K562 (cell line): ENCODE results near the gene SPPL3. TPM values are rescaled to one million over a fixed set of nuclear protein-coding genes. Genes with fewer than 3 reads are reported as not detected.

Source experiments
- ATAC-seq: fragments of 200-7000 bp; cut with Tn5 transposase; 3 replicates; pipeline ENCODE4 v1.9.1; 2020; ENCODE audit warnings: moderate library complexity
- BruUV-seq: library from RNA; stranded (reverse); fragments of 400-500 nt; replicated peaks from 2 replicates; lab custom pipeline; 2021; lab: Mats Ljungman, UMichigan
- CTCF ChIA-PET: fragments of 300-600 bp; formaldehyde crosslinking; extraction: SDS; loops from one replicate; lab custom pipeline; 2021; ENCODE audit warnings: low intra/inter-chr PET ratio; lab: Yijun Ruan, JAX
- POLR2A ChIA-PET: fragments of 300-600, 350-650 bp; sonication (Branson Sonifier 250); formaldehyde crosslinking; extraction: SDS; loops from one replicate; lab custom pipeline; 2021; ENCODE audit warnings: antibody characterized with exemption, inconsistent platforms; lab: Yijun Ruan, JAX
- DNase-seq, 4 experiments: peaks; one replicate each; pipeline versions ENCODE4 v3.0.0 to v3.0.0-alpha.2; 2011 to 2018; ENCODE audit warnings: low spot score in 3 of 4, mixed read lengths in 3 of 4; ENCODE audit errors: extremely low read depth in 1 of 4
- FAIRE-seq: peaks from 2 replicates; lab custom pipeline; 2011; peaks lifted over from hg19 to GRCh38; lab: Jason Lieb, UNC
- H2AFZ ChIP-seq: 2 replicates; pipeline ENCODE4 v1.6.0; 2011; ENCODE audit warnings: low read depth, low read length, control low read depth, inconsistent platforms
- H3K27ac ChIP-seq: fragments of 200-600 bp; 3 replicates; pipeline ENCODE4 v1.8.0; 2011; ENCODE audit warnings: low read depth, mild to moderate bottlenecking, control low read depth, inconsistent platforms, low read length, moderate library complexity, mixed read lengths; ENCODE audit errors: extremely low read depth
- H3K27me3 ChIP-seq, 2 experiments: fragments of 300-600 bp in 1 of 2; 2 replicates in 1 of 2; 3 replicates in 1 of 2; pipeline versions ENCODE4 v1.6.0 to v1.8.0; 2011; ENCODE audit warnings: inconsistent platforms in 2 of 2, low read length in 2 of 2, mild to moderate bottlenecking in 1 of 2, mixed read lengths in 1 of 2, moderate library complexity in 1 of 2; ENCODE audit not compliant: control insufficient read depth in 2 of 2, insufficient read depth in 2 of 2
- H3K36me3 ChIP-seq: fragments of 300-600 bp; 3 replicates; pipeline ENCODE4 v1.8.0; 2011; ENCODE audit warnings: mild to moderate bottlenecking, low read length, inconsistent platforms; ENCODE audit not compliant: control insufficient read depth, insufficient read depth
- H3K4me1 ChIP-seq, 2 experiments: fragments of 200-600 bp in 1 of 2; replicated peaks in 1 of 2; 2 replicates in 1 of 2; 3 replicates in 1 of 2; pipeline versions ENCODE4 v1.5.1 to v1.8.0; 2011; ENCODE audit warnings: inconsistent platforms in 2 of 2, low read length in 2 of 2, mild to moderate bottlenecking in 1 of 2, mixed read lengths in 1 of 2, moderate library complexity in 1 of 2; ENCODE audit not compliant: control insufficient read depth in 2 of 2, insufficient read depth in 2 of 2
- H3K4me2 ChIP-seq: 2 replicates; pipeline ENCODE4 v1.6.1; 2011; ENCODE audit warnings: low read length, control low read depth, inconsistent platforms, mixed read lengths; ENCODE audit not compliant: insufficient read depth
- H3K4me3 ChIP-seq: fragments of 200-600 bp; sonication (generic), shearing (Covaris generic); 2 replicates; pipeline ENCODE4 v1.5.1; 2016; ENCODE audit warnings: control low read depth, inconsistent platforms
- H3K79me2 ChIP-seq: fragments of 200-600 bp; 3 replicates; pipeline ENCODE4 v1.8.0; 2011; ENCODE audit warnings: low read length, inconsistent platforms; ENCODE audit not compliant: control insufficient read depth, insufficient read depth
- H3K9ac ChIP-seq, 2 experiments: 2 replicates each; pipeline versions ENCODE4 v1.6.0 to v1.6.1; 2011; ENCODE audit warnings: low read depth in 2 of 2, low read length in 2 of 2, control low read depth in 1 of 2, inconsistent platforms in 1 of 2, mild to moderate bottlenecking in 1 of 2, mixed read lengths in 1 of 2; ENCODE audit not compliant: insufficient read depth in 1 of 2
- H3K9me1 ChIP-seq: one replicate; pipeline ENCODE4 v1.6.0; 2011; ENCODE audit warnings: inconsistent platforms, mild to moderate bottlenecking, low read length, moderate library complexity; ENCODE audit not compliant: control insufficient read depth, insufficient read depth
- H3K9me3 ChIP-seq: replicated peaks from 2 replicates; pipeline ENCODE4 v1.5.1; 2011; ENCODE audit warnings: low read depth, low read length, inconsistent platforms; ENCODE audit not compliant: control insufficient read depth, insufficient read depth
- H4K20me1 ChIP-seq: replicated peaks from 2 replicates; pipeline ENCODE4 v1.6.1; 2011; ENCODE audit warnings: low read length, inconsistent platforms, mixed read lengths; ENCODE audit not compliant: control insufficient read depth, insufficient read depth
- CEBPB ChIP-seq: fragments of 450-650 bp; IDR thresholded peaks from 2 replicates; pipeline ENCODE4 v1.6.1; 2016; ENCODE audit warnings: missing genetic modification characterization, missing compliant biosample characterization
- ZBTB1 ChIP-seq: sonication (generic); formaldehyde crosslinking; IDR thresholded peaks from 2 replicates; pipeline ENCODE4 v1.8.1; 2023; ENCODE audit warnings: missing genetic modification reagents, low read depth, mild to moderate bottlenecking, borderline replicate concordance
- ZNF57 ChIP-seq: fragments of 450-650 bp; formaldehyde crosslinking; IDR thresholded peaks from 2 replicates; pipeline ENCODE4 v1.4.0; 2020; ENCODE audit warnings: mild to moderate bottlenecking, moderate library complexity
- WGBS: fragments of 100-300 bp; shearing (Covaris generic); methylation state at CpG from one replicate; pipeline ENCODE4 v1.1.6; 2016; ENCODE audit warnings: low coverage, mixed read lengths; ENCODE audit not compliant: insufficient coverage; ENCODE audit errors: missing lambda C conversion rate; 5-methylcytosine and 5-hydroxymethylcytosine counted together
- in situ Hi-C: fragments of 300-500 bp; cut with MboI; formaldehyde crosslinking; loops from 4 replicates; pipeline ENCODE4 v1.15.0; 2018; ENCODE audit warnings: inconsistent platforms, mixed read lengths
- intact Hi-C: fragments of 100-400 bp; cut with micrococcal nuclease; formaldehyde crosslinking; loops from 2 replicates; pipeline ENCODE4 v1.14.2; 2022
- polyA plus RNA-seq, 8 experiments: library from polyadenylated mRNA; depleted of rRNA in 4 of 8; stranded (reverse) in 5 of 8; unstranded in 3 of 8; fragments of >200 nt; fragmentation: Nextera tagmentation in 2 of 8; fragmentation: Illumina TruSeq in 1 of 8; extraction: Ambion mirVana in 2 of 8; extraction: Trizol in 1 of 8; gene quantifications; 2 replicates each; pipeline versions ENCODE4 v1.2.1 to v1.2.3, GENCODE V29; 2011 to 2014; ENCODE audit warnings: inconsistent platforms in 1 of 8, missing spikeins in 1 of 8
- total RNA-seq, 7 experiments: library from RNA; depleted of rRNA in 6 of 7; stranded (reverse); fragments of >200 nt in 6 of 7; fragmentation: Illumina TruSeq in 2 of 7; extraction: Trizol in 2 of 7; gene quantifications; 2 replicates each; pipeline versions ENCODE4 v1.2.1 to v1.2.3, GENCODE V29; 2011 to 2021; ENCODE audit warnings: low replicate concordance in 1 of 7
- TF ChIP-seq, protein P1 (sequence below): fragments of 450-650 bp; IDR thresholded peaks from 2 replicates; pipeline ENCODE4 v1.6.1; 2016; ENCODE audit warnings: antibody characterized with exemption

The SPPL3 gene
- total and polyA plus RNA-seq, 9 of the 15 experiments (the other 6 are each of a cell fraction or from before 2014, with no cell fraction given) = 2.9 to 32.1 (median 7.1) TPM

DNA sequence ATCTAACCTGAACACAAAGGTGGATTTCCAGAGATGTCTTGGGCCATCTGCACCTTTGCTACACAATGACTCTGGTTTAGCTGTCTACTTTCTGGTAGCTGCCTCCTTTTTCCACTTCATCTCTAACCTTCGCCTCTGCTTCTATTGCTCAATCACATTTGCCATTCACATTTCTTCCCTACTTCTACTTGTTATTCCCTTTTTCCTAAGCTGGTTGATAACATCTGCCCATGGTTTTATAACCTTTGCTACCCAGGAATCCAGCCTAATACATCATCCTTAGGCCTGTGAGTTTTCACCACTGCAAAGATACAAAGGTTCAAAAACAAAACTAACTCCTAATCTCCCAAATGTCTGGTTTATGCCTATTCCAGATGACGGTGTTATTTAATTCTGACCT lies 13.2 kb downstream of the SPPL3 start:
- TF ChIP-seq ZNF57 (no peak), ZBTB1 (CRISPR knock-in tag) (no peak), CEBPB (tag) (peak; percentile 65)
- TF ChIP-seq, protein P1, sequence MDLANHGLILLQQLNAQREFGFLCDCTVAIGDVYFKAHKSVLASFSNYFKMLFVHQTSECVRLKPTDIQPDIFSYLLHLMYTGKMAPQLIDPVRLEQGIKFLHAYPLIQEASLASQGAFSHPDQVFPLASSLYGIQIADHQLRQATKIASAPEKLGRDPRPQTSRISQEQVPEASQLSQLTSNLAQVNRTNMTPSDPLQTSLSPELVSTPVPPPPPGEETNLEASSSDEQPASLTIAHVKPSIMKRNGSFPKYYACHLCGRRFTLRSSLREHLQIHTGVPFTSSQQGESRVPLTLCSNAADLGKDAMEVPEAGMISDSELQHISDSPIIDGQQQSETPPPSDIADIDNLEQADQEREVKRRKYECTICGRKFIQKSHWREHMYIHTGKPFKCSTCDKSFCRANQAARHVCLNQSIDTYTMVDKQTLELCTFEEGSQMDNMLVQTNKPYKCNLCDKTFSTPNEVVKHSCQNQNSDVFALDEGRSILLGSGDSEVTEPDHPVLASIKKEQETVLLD = 0 out of 2 replicates have a peak, but pooled peaks have one; percentile 21
- TF ChIP-seq, all 486 proteins: peak for 2
- Histone ChIP-seq H3K36me3 (peaks cover 7% of the 10 kb centered on the region; the same call in 1 of the 3 replicates), H3K79me2 (peaks cover 67% of the 10 kb centered on the region), H2AFZ (no peak overlapping the region), H3K9me3 (no peaks in the 10 kb centered on the region), H3K4me2 (no peak overlapping the region), H3K27me3 (no peaks in the 10 kb centered on the region), H3K9ac (no peak overlapping the region), H3K4me1 (peaks cover 23 to 26% of the 10 kb centered on the region in 2 experiments; a peak in 4 of 5 replicates), H3K4me3 (no peak overlapping the region), H4K20me1 (no peaks in the 10 kb centered on the region), H3K9me1 (no peaks in the 10 kb centered on the region), H3K27ac (no peak overlapping the region)
- in situ Hi-C loops = no loop called here
- ChIA-PET CTCF (no interaction called here), POLR2A (interaction anchor here (3.0 to 5.3 kb wide), 2 partner anchors 11 to 12 kb away, joined by 11 to 40 read pairs; partner anchors contain the start of gene SPPL3)
- no peak for FAIRE-seq
- WGBS = 93% methylated on average over 2 of the region's 2 CpGs
- no peak for DNase-seq
- no peak for ATAC-seq
- no TSS peak for BruUV-seq
- intact Hi-C loops = no loop called here
